GM12878 (cell line): ENCODE measurements around the gene PITPNC1. TPM values are rescaled to one million over a fixed set of nuclear protein-coding genes. Genes with fewer than 3 reads are reported as not detected.

Experiments
- ATAC-seq: fragments of 200-7000 bp; cut with Tn5 transposase; 3 replicates; pipeline ENCODE4 v1.9.1; 2020; ENCODE audit warnings: mild to moderate bottlenecking, moderate library complexity
- BruUV-seq: library from RNA; stranded (reverse); fragments of 400-500 nt; replicated peaks from 2 replicates; lab custom pipeline; 2021; lab: Mats Ljungman, UMichigan
- CTCF ChIA-PET: fragments of 300-600 bp; sonication (Branson Sonifier 250); formaldehyde crosslinking; extraction: SDS; loops from one replicate; lab custom pipeline; 2021; ENCODE audit warnings: inconsistent platforms; lab: Yijun Ruan, JAX
- POLR2A ChIA-PET: fragments of 350-600 bp; formaldehyde crosslinking; extraction: SDS; loops from one replicate; lab custom pipeline; 2021; ENCODE audit warnings: inconsistent platforms; lab: Charles Lee
- RAD21 ChIA-PET: fragments of 300-600 bp; sonication (Branson Sonifier 250); formaldehyde crosslinking; loops from one replicate; lab custom pipeline; 2023; ENCODE audit warnings: antibody characterized with exemption; ENCODE audit not compliant: unreplicated experiment; lab: Charles Lee
- SMC1A ChIA-PET: fragments of 300-600 bp; sonication (Branson Sonifier 250); formaldehyde crosslinking; loops from one replicate; lab custom pipeline; 2023; ENCODE audit not compliant: unreplicated experiment, uncharacterized antibody; lab: Charles Lee
- DNase-seq: peaks from one replicate; pipeline ENCODE4 v3.0.0-alpha.2; 2011; ENCODE audit warnings: low read depth, low spot score
- FAIRE-seq: peaks from 3 replicates; lab custom pipeline; 2011; peaks lifted over from hg19 to GRCh38; lab: Jason Lieb, UNC
- H2AFZ ChIP-seq: 2 replicates; pipeline ENCODE4 v1.6.0; 2011; ENCODE audit warnings: low read depth, low read length, control low read depth; ENCODE audit not compliant: control insufficient read depth
- H3K27ac ChIP-seq: 2 replicates; pipeline ENCODE4 v1.5.1; 2011; ENCODE audit warnings: control low read depth; ENCODE audit not compliant: control insufficient read depth, insufficient read depth
- H3K27me3 ChIP-seq, 2 experiments: replicated peaks in 1 of 2; 2 replicates each; pipeline versions ENCODE4 v1.6.0 to v1.6.1; 2011; ENCODE audit warnings: low read length in 1 of 2; ENCODE audit not compliant: control insufficient read depth in 2 of 2, insufficient read depth in 2 of 2
- H3K36me3 ChIP-seq, 2 experiments: 2 replicates each; pipeline ENCODE4 v1.5.1; 2011; ENCODE audit warnings: low read length in 1 of 2; ENCODE audit not compliant: control insufficient read depth in 2 of 2, insufficient read depth in 2 of 2
- H3K4me1 ChIP-seq: 2 replicates; pipeline ENCODE4 v1.6.1; 2011; ENCODE audit warnings: mild to moderate bottlenecking, low read length, moderate library complexity, mixed read lengths; ENCODE audit not compliant: control insufficient read depth, insufficient read depth
- H3K4me2 ChIP-seq: 2 replicates; pipeline ENCODE4 v1.6.0; 2011; ENCODE audit warnings: control low read depth; ENCODE audit not compliant: control insufficient read depth, insufficient read depth
- H3K4me3 ChIP-seq: fragments of 200-600 bp; sonication (generic); 2 replicates; pipeline ENCODE4 v1.5.1; 2016
- H3K79me2 ChIP-seq: 2 replicates; pipeline ENCODE4 v1.6.0; 2011; ENCODE audit warnings: low read length; ENCODE audit not compliant: control insufficient read depth, insufficient read depth
- H3K9ac ChIP-seq: 2 replicates; pipeline ENCODE4 v1.8.0; 2011; ENCODE audit warnings: low read length, control low read depth, mixed read lengths; ENCODE audit not compliant: control insufficient read depth, insufficient read depth
- H3K9me3 ChIP-seq: replicated peaks from 3 replicates; pipeline ENCODE4 v1.5.1; 2011; ENCODE audit warnings: mild to moderate bottlenecking, low read length; ENCODE audit not compliant: control insufficient read depth, insufficient read depth
- H4K20me1 ChIP-seq: 2 replicates; pipeline ENCODE4 v1.6.0; 2011; ENCODE audit not compliant: control insufficient read depth, insufficient read depth
- IKZF1 ChIP-seq: fragments of 450-650 bp; conservative IDR thresholded peaks from 2 replicates; pipeline ENCODE4 v1.6.1; 2017; ENCODE audit warnings: antibody characterized with exemption, mild to moderate bottlenecking
- SREBF1 ChIP-seq: IDR thresholded peaks from 2 replicates; pipeline ENCODE4 v1.6.1; 2012; ENCODE audit warnings: mild to moderate bottlenecking, low read length
- ZNF622 ChIP-seq: fragments of 450-650 bp; IDR thresholded peaks from 2 replicates; pipeline ENCODE4 v1.6.1; 2017; ENCODE audit warnings: mild to moderate bottlenecking, inconsistent platforms
- WGBS: methylation state at CpG from one replicate; pipeline ENCODE4 v1.1.6; 2016; ENCODE audit warnings: low lambda C conversion rate; ENCODE audit not compliant: insufficient replicate concordance, insufficient coverage; ENCODE audit errors: missing lambda C conversion rate; 5-methylcytosine and 5-hydroxymethylcytosine counted together
- in situ Hi-C: fragments of 300-500 bp; cut with MboI; formaldehyde crosslinking; loops from 9 replicates; pipeline ENCODE4 v1.14.3; 2018; ENCODE audit warnings: mixed read lengths
- intact Hi-C: fragments of 100-400 bp; cut with micrococcal nuclease; formaldehyde crosslinking; loops from one replicate; pipeline ENCODE4 v1.14.2; 2022; ENCODE audit not compliant: unreplicated experiment
- polyA plus RNA-seq, 11 experiments: library from polyadenylated mRNA; depleted of rRNA in 4 of 11; unstranded in 6 of 11; stranded (reverse) in 5 of 11; fragments of >200 nt; fragmentation: Nextera tagmentation in 4 of 11; fragmentation: Illumina TruSeq in 1 of 11; extraction: Ambion mirVana in 4 of 11; extraction: Trizol in 1 of 11; gene quantifications; 1 replicate in 1 of 11; 2 replicates in 10 of 11; pipeline versions ENCODE4 v1.2.1 to v1.2.3, GENCODE V29; 2011 to 2016; ENCODE audit warnings: inconsistent platforms in 2 of 11, missing spikeins in 2 of 11, low read depth in 1 of 11
- total RNA-seq, 4 experiments: library from RNA; depleted of rRNA in 3 of 4; stranded (reverse); fragments of >200 nt in 3 of 4; fragmentation: Illumina TruSeq in 1 of 4; extraction: Trizol in 1 of 4; gene quantifications; 2 replicates each; pipeline versions ENCODE4 v1.2.1 to v1.2.3, GENCODE V29; 2013 to 2021
- TF ChIP-seq, protein P1 (sequence below): fragments of 450-650 bp; IDR thresholded peaks from 2 replicates; pipeline ENCODE4 v1.6.1; 2018; ENCODE audit warnings: mild to moderate bottlenecking, low read depth, moderate library complexity; ENCODE audit not compliant: partially characterized antibody

PITPNC1 gene
- total and polyA plus RNA-seq, 10 of the 15 experiments (the other 5 are each of a cell fraction or from before 2014, with no cell fraction given), result 12.2 to 62.4 (median 47.3) TPM

DNA sequence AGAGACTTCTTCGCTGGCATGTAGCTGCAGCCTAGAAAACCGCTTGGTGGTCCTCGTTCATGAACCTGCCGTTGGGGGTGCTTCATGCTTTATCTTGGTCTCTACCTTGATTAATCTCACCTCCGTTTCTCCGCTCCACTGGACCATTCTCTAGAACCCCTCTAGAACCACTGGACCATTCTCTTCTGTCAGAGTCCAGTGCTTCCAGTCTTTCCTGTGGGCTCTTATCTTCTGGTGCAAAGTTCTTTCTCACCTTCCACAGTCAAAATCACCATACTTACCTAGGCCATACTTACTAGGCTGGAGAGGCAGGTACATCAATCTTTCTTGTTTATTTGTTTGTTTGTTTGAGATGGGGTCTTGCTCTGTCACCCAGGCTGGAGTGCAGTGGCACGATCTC, 71.4 kb downstream of the PITPNC1 start (continued):
- TF ChIP-seq, protein P1, sequence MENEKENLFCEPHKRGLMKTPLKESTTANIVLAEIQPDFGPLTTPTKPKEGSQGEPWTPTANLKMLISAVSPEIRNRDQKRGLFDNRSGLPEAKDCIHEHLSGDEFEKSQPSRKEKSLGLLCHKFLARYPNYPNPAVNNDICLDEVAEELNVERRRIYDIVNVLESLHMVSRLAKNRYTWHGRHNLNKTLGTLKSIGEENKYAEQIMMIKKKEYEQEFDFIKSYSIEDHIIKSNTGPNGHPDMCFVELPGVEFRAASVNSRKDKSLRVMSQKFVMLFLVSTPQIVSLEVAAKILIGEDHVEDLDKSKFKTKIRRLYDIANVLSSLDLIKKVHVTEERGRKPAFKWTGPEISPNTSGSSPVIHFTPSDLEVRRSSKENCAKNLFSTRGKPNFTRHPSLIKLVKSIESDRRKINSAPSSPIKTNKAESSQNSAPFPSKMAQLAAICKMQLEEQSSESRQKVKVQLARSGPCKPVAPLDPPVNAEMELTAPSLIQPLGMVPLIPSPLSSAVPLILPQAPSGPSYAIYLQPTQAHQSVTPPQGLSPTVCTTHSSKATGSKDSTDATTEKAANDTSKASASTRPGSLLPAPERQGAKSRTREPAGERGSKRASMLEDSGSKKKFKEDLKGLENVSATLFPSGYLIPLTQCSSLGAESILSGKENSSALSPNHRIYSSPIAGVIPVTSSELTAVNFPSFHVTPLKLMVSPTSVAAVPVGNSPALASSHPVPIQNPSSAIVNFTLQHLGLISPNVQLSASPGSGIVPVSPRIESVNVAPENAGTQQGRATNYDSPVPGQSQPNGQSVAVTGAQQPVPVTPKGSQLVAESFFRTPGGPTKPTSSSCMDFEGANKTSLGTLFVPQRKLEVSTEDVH, result no peak
- TF ChIP-seq SREBF1 (no peak), IKZF1 (no peak)

DNA sequence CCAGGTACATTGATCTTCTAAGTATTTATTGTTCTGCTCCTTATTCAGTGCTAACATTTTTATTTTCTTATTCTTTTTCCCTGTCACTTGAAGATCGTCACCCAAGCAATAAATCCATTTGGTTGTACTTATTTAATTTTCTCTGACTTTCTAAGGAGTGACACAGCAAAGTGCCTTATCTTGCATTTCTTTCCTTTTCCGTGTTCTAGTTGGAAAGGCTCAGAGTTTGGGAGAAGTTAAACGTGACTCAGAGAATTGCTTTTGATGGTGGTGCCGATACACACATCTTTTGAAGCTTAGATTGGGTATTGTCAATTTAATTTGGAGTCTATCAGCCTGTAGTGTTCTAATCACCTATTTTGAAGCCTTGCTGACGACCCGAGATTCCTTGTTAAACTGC, 72.0 kb downstream of the PITPNC1 start:
- no peaks in the 10 kb centered on the region; the same call in 2 of the 3 replicates for H3K9me3 ChIP-seq
- no peak overlapping the region for H3K4me3 ChIP-seq
- no peak overlapping the region for H2AFZ ChIP-seq
- ChIA-PET SMC1A (interaction anchor here (1.0 kb wide), 1 partner anchor 8 kb away, joined by 4 read pairs; no protein-coding TSS in a partner anchor), CTCF (no interaction called here), RAD21 (no interaction called here), POLR2A (no interaction called here)
- intact Hi-C loops, result no loop called here
- no peak for TF ChIP-seq ZNF622
- no peaks in the 10 kb centered on the region; a peak in 2 of 4 replicates for H3K36me3 ChIP-seq
- H3K4me1 ChIP-seq, result peaks cover 19% of the 10 kb centered on the region
- 68% methylated on average over 6 of the region's 6 CpGs for WGBS
- no peak overlapping the region for H3K9ac ChIP-seq
- no peaks in the 10 kb centered on the region for H3K27me3 ChIP-seq
- no peaks in the 10 kb centered on the region for H4K20me1 ChIP-seq
- ATAC-seq, result no peak
- no peak overlapping the region for H3K27ac ChIP-seq
- no peak overlapping the region for H3K4me2 ChIP-seq
- FAIRE-seq, result no peak
- BruUV-seq, result no TSS peak
- H3K79me2 ChIP-seq, result peaks cover 14% of the 10 kb centered on the region
- in situ Hi-C loops, result loop anchor here (25.0 kb wide), 1 partner anchor 737 kb away; no protein-coding TSS in a partner anchor
- DNase-seq, result no peak
